GM12864 (cell line): ENCODE results near the gene FAT4.

Experiments used
- DNase-seq: peaks from one replicate; pipeline ENCODE4 v3.0.0-alpha.2; 2011; ENCODE audit warnings: low read depth
- H3K4me3 ChIP-seq: 2 replicates; pipeline ENCODE4 v1.5.1; 2011; ENCODE audit warnings: mild to moderate bottlenecking, low read depth, low read length, control low read depth
- CTCF ChIP-seq: IDR thresholded peaks from 2 replicates; pipeline ENCODE4 v1.5.1; 2011; ENCODE audit warnings: low read depth, mild to moderate bottlenecking, moderate library complexity, low read length, control low read depth, inconsistent platforms; ENCODE audit errors: missing control alignments

The FAT4 gene

GRCh38 chr4:125353131-125353530, 38.4 kb downstream of the FAT4 start:
- no peak for TF ChIP-seq CTCF
- H3K4me3 ChIP-seq, result no peak overlapping the region

GRCh38 chr4:125355791-125356190, 41.0 kb downstream of the FAT4 start:
- TF ChIP-seq CTCF, result no peak
- DNase-seq, result no peak

More at GRCh38 chr4:125353131-125353530, 38.4 kb downstream of the FAT4 start:
- DNase-seq, result no peak

DNA sequence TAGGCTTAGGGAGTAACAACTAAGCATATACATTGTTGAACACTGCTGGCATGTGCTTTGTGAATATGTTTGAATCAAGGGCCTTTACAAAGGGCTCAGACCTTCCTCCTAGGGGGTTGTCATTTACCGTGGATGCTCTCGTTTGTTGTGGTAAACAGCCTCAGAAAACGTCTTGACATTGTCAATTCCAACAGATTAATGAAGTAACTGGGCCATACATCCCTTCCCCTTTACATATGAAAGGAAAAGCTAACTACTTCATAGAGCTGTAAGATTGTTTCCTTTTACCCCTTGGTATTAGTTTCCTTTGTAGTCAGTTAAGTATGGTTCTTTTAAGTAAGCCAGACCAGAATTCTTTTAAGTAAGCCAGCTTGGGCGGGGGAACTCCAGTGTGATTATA, 42.9 kb downstream of the FAT4 start:
- DNase-seq, result no peak
- H3K4me3 ChIP-seq, result no peak overlapping the region
- TF ChIP-seq CTCF, result no peak

More at GRCh38 chr4:125355791-125356190, 41.0 kb downstream of the FAT4 start:
- H3K4me3 ChIP-seq, result no peak overlapping the region

- no peak for TF ChIP-seq CTCF
- no peak for DNase-seq
- no peak overlapping the region for H3K4me3 ChIP-seq
Measured at GRCh38 chr4:125358453-125358852, 43.7 kb downstream of the FAT4 start.

GRCh38 chr4:125359363-125359762, 44.6 kb downstream of the FAT4 start:
- TF ChIP-seq CTCF, result no peak
- H3K4me3 ChIP-seq, result no peak overlapping the region
- no peak for DNase-seq

DNA sequence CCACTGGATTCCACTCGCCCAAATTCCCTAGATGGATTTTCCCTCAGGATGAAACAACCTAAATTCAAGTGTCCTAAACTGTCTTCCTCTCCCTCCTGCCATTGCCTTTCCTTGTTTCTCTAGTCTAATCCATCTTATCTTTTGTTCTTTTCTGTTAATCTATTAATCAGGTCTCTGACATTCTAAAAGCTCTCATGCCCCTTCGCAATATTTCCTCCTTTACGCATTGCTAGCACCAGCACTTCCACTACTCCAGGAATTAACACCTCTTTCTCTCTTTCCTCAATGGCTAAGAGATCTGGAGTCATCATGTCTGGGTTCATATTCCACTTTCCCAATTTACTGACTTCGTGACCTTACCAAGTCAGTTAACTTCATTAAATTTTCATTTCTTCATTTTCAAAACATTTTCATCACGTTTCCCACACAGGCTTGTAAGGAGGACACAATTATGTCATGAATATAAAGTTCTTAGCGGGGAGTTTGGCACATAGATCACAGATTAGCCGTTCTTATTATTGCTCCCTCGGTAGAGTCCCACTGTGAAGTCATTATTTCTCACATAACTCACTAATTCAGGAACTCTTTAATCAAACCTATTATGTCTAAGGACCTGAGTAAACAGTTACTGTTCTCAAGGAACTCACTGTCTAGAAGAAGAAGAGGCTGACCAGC, 45.3 kb downstream of the FAT4 start:
- DNase-seq, result no peak
- H3K4me3 ChIP-seq, result no peak overlapping the region
- TF ChIP-seq CTCF, result no peak

DNA sequence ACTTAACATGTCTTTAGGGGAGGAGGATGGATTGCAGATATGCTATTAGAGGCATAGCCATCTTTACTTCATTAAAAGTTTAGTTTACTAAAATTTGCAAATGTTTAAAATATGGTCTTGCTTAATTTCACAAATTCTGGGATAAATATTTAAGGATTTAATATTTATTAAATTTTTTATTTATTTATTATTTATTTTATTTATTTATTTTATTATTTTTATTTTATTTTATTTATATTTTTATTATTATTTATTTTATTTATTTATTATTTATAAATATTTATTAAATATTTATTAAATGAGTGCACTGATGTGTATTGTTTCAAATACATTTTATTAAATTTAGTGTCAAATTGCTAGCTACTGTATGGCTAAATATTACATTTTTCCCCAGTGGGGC, 46.0 kb downstream of the FAT4 start:
- no peak for DNase-seq
- H3K4me3 ChIP-seq, result no peak overlapping the region
- TF ChIP-seq CTCF, result no peak
